ENCODE measurements around the gene NCAM2. TPM values are rescaled to one million over a fixed set of nuclear protein-coding genes. Genes with fewer than 3 reads are reported as not detected.

NCAM2 gene
- total RNA-seq, 4 donors from 2014 or later: 1.1 to 3.9 (median 2.7) TPM

- no peak for TF ChIP-seq CTCF (IDR thresholded peaks at IDR 0.05; ENCODE audit: low read depth)
Observed at GRCh38 chr21:21002153-21002552, 3.9 kb downstream of the NCAM2 start.

GRCh38 chr21:21003701-21004100, 5.5 kb downstream of the NCAM2 start:
- no peak for TF ChIP-seq CTCF (IDR thresholded peaks at IDR 0.05; ENCODE audit: low read depth)

GRCh38 chr21:21007606-21008005, 9.4 kb downstream of the NCAM2 start:
- no peak for TF ChIP-seq CTCF (IDR thresholded peaks at IDR 0.05; ENCODE audit: low read depth)

GRCh38 chr21:21010228-21010627, 12.0 kb downstream of the NCAM2 start:
- no peak for TF ChIP-seq CTCF (IDR thresholded peaks at IDR 0.05; ENCODE audit: low read depth)

- no peak for TF ChIP-seq CTCF (IDR thresholded peaks at IDR 0.05; ENCODE audit: low read depth)
Observed at GRCh38 chr21:21010698-21011097, 12.5 kb downstream of the NCAM2 start.

GRCh38 chr21:21018821-21019220, 20.6 kb downstream of the NCAM2 start:
- TF ChIP-seq CTCF (IDR thresholded peaks at IDR 0.05; ENCODE audit: low read depth): no peak

- no peak for TF ChIP-seq CTCF (IDR thresholded peaks at IDR 0.05; ENCODE audit: low read depth)
Observed at GRCh38 chr21:21019681-21020080, 21.5 kb downstream of the NCAM2 start.

All from subcutaneous adipose tissue (tissue), 4 donors.